K562 (cell line): ENCODE data around the gene TAS1R3. TPM values are rescaled to one million over a fixed set of nuclear protein-coding genes. Genes with fewer than 3 reads are reported as not detected.
A peak's percentile ranks its signal among the peaks of the same experiment; 100 is the strongest.

Experiments
- CEBPG ChIP-seq, 3 experiments: fragments of 200-800 bp in 1 of 3; sonication (Bioruptor generic) in 1 of 3; sonication (generic) in 1 of 3; formaldehyde crosslinking in 1 of 3; IDR thresholded peaks in 2 of 3; conservative IDR thresholded peaks in 1 of 3; 2 replicates each; pipeline versions ENCODE4 v1.6.1 to v1.8.0; 2016 to 2022; ENCODE audit warnings: missing compliant biosample characterization in 2 of 3, missing genetic modification characterization in 2 of 3, mild to moderate bottlenecking in 1 of 3, missing genetic modification reagents in 1 of 3
- E2F4 ChIP-seq: sonication (generic); formaldehyde crosslinking; IDR thresholded peaks from 2 replicates; pipeline ENCODE4 v1.8.0; 2022; ENCODE audit warnings: mild to moderate bottlenecking, low read depth, missing genetic modification reagents
- HDAC1 ChIP-seq, 2 experiments: fragments of 450-650 bp; IDR thresholded peaks; 2 replicates each; pipeline ENCODE4 v1.6.1; 2016 to 2017; ENCODE audit warnings: inconsistent platforms in 1 of 2, mild to moderate bottlenecking in 1 of 2, moderate library complexity in 1 of 2
- HOMEZ ChIP-seq: fragments of 250-450 bp; sonication (Bioruptor Pico); IDR thresholded peaks from 2 replicates; pipeline ENCODE4 v1.4.0; 2020; ENCODE audit warnings: mild to moderate bottlenecking, moderate library complexity
- KDM2B ChIP-seq: fragments of 250-450 bp; sonication (Bioruptor Pico); IDR thresholded peaks from 2 replicates; pipeline ENCODE4 v1.8.0; 2021; ENCODE audit warnings: mild to moderate bottlenecking, moderate library complexity
- KDM4B ChIP-seq, 2 experiments: fragments of 450-650 bp in 1 of 2; sonication (generic) in 1 of 2; IDR thresholded peaks; 2 replicates each; pipeline ENCODE4 v1.6.1; 2016 to 2017; ENCODE audit warnings: borderline replicate concordance in 2 of 2, antibody characterized with exemption in 1 of 2, low read depth in 1 of 2, mild to moderate bottlenecking in 1 of 2
- REST ChIP-seq, 2 experiments: fragments of 450-650 bp; formaldehyde crosslinking in 1 of 2; IDR thresholded peaks; 2 replicates each; pipeline versions ENCODE4 v1.4.0 to v1.6.1; 2014 to 2020; ENCODE audit warnings: mild to moderate bottlenecking in 2 of 2, borderline replicate concordance in 1 of 2, low read depth in 1 of 2
- UBTF ChIP-seq, 2 experiments: IDR thresholded peaks; 2 replicates each; pipeline ENCODE4 v1.6.1; 2012; ENCODE audit warnings: improper control_type of control experiment in 2 of 2, low read depth in 2 of 2, low read length in 2 of 2, borderline replicate concordance in 1 of 2
- ZNF449 ChIP-seq: fragments of 250-450 bp; sonication (Bioruptor Pico); IDR thresholded peaks from 2 replicates; pipeline ENCODE4 v1.8.0; 2022; ENCODE audit warnings: moderate library complexity, mild to moderate bottlenecking, inconsistent platforms
- ZNF75A ChIP-seq: fragments of 450-650 bp; formaldehyde crosslinking; IDR thresholded peaks from 2 replicates; pipeline ENCODE4 v1.4.0; 2020; ENCODE audit warnings: mild to moderate bottlenecking
- polyA plus RNA-seq, 8 experiments: library from polyadenylated mRNA; depleted of rRNA in 4 of 8; stranded (reverse) in 5 of 8; unstranded in 3 of 8; fragments of >200 nt; fragmentation: Nextera tagmentation in 2 of 8; fragmentation: Illumina TruSeq in 1 of 8; extraction: Ambion mirVana in 2 of 8; extraction: Trizol in 1 of 8; gene quantifications; 2 replicates each; pipeline versions ENCODE4 v1.2.1 to v1.2.3, GENCODE V29; 2011 to 2014; ENCODE audit warnings: inconsistent platforms in 1 of 8, missing spikeins in 1 of 8
- total RNA-seq, 7 experiments: library from RNA; depleted of rRNA in 6 of 7; stranded (reverse); fragments of >200 nt in 6 of 7; fragmentation: Illumina TruSeq in 2 of 7; extraction: Trizol in 2 of 7; gene quantifications; 2 replicates each; pipeline versions ENCODE4 v1.2.1 to v1.2.3, GENCODE V29; 2011 to 2021; ENCODE audit warnings: low replicate concordance in 1 of 7

The TAS1R3 gene
- total and polyA plus RNA-seq, 9 of the 15 experiments (the other 6 are each of a cell fraction or from before 2014, with no cell fraction given), result 0.07 to 0.13 TPM; not detected in 7

GRCh38 chr1:1308756-1309250 lies 22.3 kb upstream of the TAS1R3 start (continued):
- TF ChIP-seq KDM4B (IDR thresholded peaks at IDR 0.05; ENCODE audit: borderline replicate concordance in 2 of 2, low read depth in 1 of 2) (0 out of 4 replicates have a peak, but pooled peaks of 1 of the 2 experiments have one; percentile 5), REST (IDR thresholded peaks at IDR 0.05; ENCODE audit: borderline replicate concordance) (no peak), REST (CRISPR knock-in tag; IDR thresholded peaks at IDR 0.05; ENCODE audit: low read depth) (peak; percentile 66), HDAC1 (IDR thresholded peaks at IDR 0.05) (peak in 1 of 2 experiments; percentile 9; a peak in 2 of 4 replicates), ZNF449 (CRISPR knock-in tag) (no peak), KDM2B (CRISPR knock-in tag) (peak; percentile 95), HOMEZ (peak; percentile 59; the same call in 1 of the 2 replicates), ZNF75A (CRISPR knock-in tag) (no peak), E2F4 (CRISPR knock-in tag) (peak; percentile 11; the same call in 1 of the 2 replicates), CEBPG (CRISPR knock-in tag; IDR thresholded peaks at IDR 0.05) (peak; percentile 27; the same call in 1 of the 2 replicates), CEBPG (tag; conservative IDR thresholded peaks at IDR 0.05 in 1 of 2, IDR thresholded peaks at IDR 0.05 in 1 of 2) (no peak), UBTF (IDR thresholded peaks at IDR 0.05; ENCODE audit: borderline replicate concordance in 1 of 2, low read depth in 2 of 2, low read length in 2 of 2) (peak in 1 of 2 experiments; percentile 74; a peak in 1 of 4 replicates)
